ENCODE data around the gene GPRC5B. TPM values are rescaled to one million over a fixed set of nuclear protein-coding genes. Genes with fewer than 3 reads are reported as not detected.

GPRC5B gene
- total RNA-seq, 5 donors from 2014 or later (not counting 1 experiment from before 2014, with no cell fraction given), result 1.2 to 4.4 (median 1.4) TPM

DNA sequence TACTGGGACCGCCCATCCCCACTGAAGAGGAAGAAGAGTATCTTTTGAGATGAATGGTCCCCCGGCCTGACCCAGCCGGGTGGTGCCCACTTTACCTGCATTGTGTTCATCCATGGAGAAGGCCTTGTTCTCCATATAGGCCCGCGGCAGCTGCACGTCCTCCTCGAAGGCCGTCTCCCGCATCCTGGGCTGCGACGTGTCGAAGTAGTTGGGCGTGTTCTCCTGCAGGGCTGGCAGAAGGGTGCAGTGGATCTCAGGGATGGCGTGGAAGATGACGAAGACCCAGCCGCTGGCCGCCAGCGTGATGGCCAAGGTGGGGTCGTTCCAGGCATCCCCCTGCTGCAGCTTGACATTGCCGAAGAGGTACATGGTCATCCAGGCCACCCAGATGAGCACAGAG lies 12.9 kb downstream of the GPRC5B start:
- ChIA-PET POLR2A (no interaction called here), CTCF (no interaction called here)
- Histone ChIP-seq H3K4me1 (ENCODE audit: control insufficient read depth in 1 of 2, extremely low read depth in 1 of 2, insufficient read depth in 2 of 2, low read length in 2 of 2) (no peaks in the 10 kb centered on the region), H3K27me3 (replicated peaks in 1 of 2; ENCODE audit: control insufficient read depth in 2 of 2, extremely low read depth in 1 of 2, insufficient read depth in 2 of 2, low read length in 1 of 2) (peaks cover 0 to 4% of the 10 kb centered on the region in 2 experiments), H3K36me3 (ENCODE audit: control insufficient read depth in 2 of 2, extremely low read depth in 1 of 2, insufficient read depth in 1 of 2, low read length in 1 of 2) (no peaks in the 10 kb centered on the region), H3K4me3 (ENCODE audit: control insufficient read depth in 1 of 2, extremely low read depth in 1 of 2, low read length in 1 of 2) (no peak overlapping the region), H3K9me3 (no peaks in the 10 kb centered on the region), H3K27ac (ENCODE audit: low read length) (no peak overlapping the region)
- WGBS (ENCODE audit: insufficient coverage), result 84% methylated on average over 15 of the region's 20 CpGs
- Mint-ChIP-seq H3K27ac (no peak overlapping the region), H3K9me3 (no peaks in the 10 kb centered on the region), H3K27me3 (peaks cover 1 to 3% of the 10 kb centered on the region in 2 donors), H3K4me3 (no peak overlapping the region), H3K36me3 (peaks cover 7% of the 10 kb centered on the region), H3K4me1 (peaks cover 0 to 12% (median 2%) of the 10 kb centered on the region in 3 donors)
- DNase-seq (no peak), ATAC-seq (replicated peaks in 1 of 4) (no peak)

- no peaks in the 10 kb centered on the region for H3K9me3 ChIP-seq
- WGBS (ENCODE audit: insufficient coverage), result 82% methylated on average over 7 of the region's 9 CpGs
- H3K4me1 ChIP-seq (ENCODE audit: control insufficient read depth in 1 of 2, extremely low read depth in 1 of 2, insufficient read depth in 2 of 2, low read length in 2 of 2), result no peaks in the 10 kb centered on the region
- Mint-ChIP-seq H3K27me3 (peaks cover 1 to 3% of the 10 kb centered on the region in 2 donors), H3K27ac (no peak overlapping the region), H3K4me3 (no peak overlapping the region), H3K4me1 (no peaks in the 10 kb centered on the region), H3K36me3 (peaks cover 7% of the 10 kb centered on the region), H3K9me3 (no peaks in the 10 kb centered on the region)
- H3K27me3 ChIP-seq (replicated peaks in 1 of 2; ENCODE audit: control insufficient read depth in 2 of 2, extremely low read depth in 1 of 2, insufficient read depth in 2 of 2, low read length in 1 of 2), result no peaks in the 10 kb centered on the region
- H3K36me3 ChIP-seq (ENCODE audit: control insufficient read depth in 2 of 2, extremely low read depth in 1 of 2, insufficient read depth in 1 of 2, low read length in 1 of 2), result no peaks in the 10 kb centered on the region
- H3K27ac ChIP-seq (ENCODE audit: low read length), result no peak overlapping the region
- no peak for ATAC-seq (replicated peaks in 1 of 4)
- no peak for DNase-seq
- ChIA-PET CTCF (no interaction called here), POLR2A (no interaction called here)
- no peak overlapping the region for H3K4me3 ChIP-seq (ENCODE audit: control insufficient read depth in 1 of 2, extremely low read depth in 1 of 2, low read length in 1 of 2)
Measured at GRCh38 chr16:19868421-19868820, 16.2 kb downstream of the GPRC5B start.

DNA sequence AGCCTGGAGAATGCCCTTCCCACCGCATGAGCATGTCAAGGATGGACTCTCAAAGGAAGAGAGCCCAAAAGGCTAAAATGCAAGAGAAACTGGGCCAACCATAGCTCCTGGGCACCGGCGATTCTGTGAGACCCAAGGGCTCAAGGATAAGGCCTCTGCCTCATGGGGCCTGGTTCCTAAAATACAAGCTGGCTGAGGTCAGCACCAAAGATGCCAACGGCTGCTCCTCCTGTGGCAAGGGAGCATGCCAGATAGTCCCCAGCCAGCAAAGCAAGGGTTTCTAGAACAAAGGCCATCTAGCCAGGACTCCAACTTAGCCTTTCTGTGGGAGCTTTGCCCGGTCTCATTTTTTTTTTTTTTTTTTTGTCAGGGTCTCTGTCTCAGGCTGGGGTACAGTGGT lies 20.1 kb downstream of the GPRC5B start:
- DNase-seq (no peak), ATAC-seq (replicated peaks in 1 of 4) (no peak)
- WGBS (ENCODE audit: insufficient coverage), result 90% methylated on average over 4 of the region's 5 CpGs
- ChIA-PET POLR2A (no interaction called here), CTCF (no interaction called here)
- Mint-ChIP-seq H3K36me3 (no peaks in the 10 kb centered on the region), H3K27ac (no peak overlapping the region), H3K27me3 (peaks cover 1 to 3% of the 10 kb centered on the region in 2 donors), H3K4me1 (no peaks in the 10 kb centered on the region), H3K9me3 (no peaks in the 10 kb centered on the region), H3K4me3 (no peak overlapping the region)
- H3K9me3 ChIP-seq, result no peaks in the 10 kb centered on the region
- H3K36me3 ChIP-seq (ENCODE audit: control insufficient read depth in 2 of 2, extremely low read depth in 1 of 2, insufficient read depth in 1 of 2, low read length in 1 of 2), result no peaks in the 10 kb centered on the region
- no peaks in the 10 kb centered on the region for H3K4me1 ChIP-seq (ENCODE audit: control insufficient read depth in 1 of 2, extremely low read depth in 1 of 2, insufficient read depth in 2 of 2, low read length in 2 of 2)
- H3K27me3 ChIP-seq (replicated peaks in 1 of 2; ENCODE audit: control insufficient read depth in 2 of 2, extremely low read depth in 1 of 2, insufficient read depth in 2 of 2, low read length in 1 of 2), result no peaks in the 10 kb centered on the region
- H3K27ac ChIP-seq (ENCODE audit: low read length), result no peak overlapping the region
- H3K4me3 ChIP-seq (ENCODE audit: control insufficient read depth in 1 of 2, extremely low read depth in 1 of 2, low read length in 1 of 2), result no peak overlapping the region

GRCh38 chr16:19863990-19864389 lies 20.7 kb downstream of the GPRC5B start:
- H3K4me3 ChIP-seq (ENCODE audit: control insufficient read depth in 1 of 2, extremely low read depth in 1 of 2, low read length in 1 of 2), result no peak overlapping the region
- H3K4me1 Mint-ChIP-seq, result no peaks in the 10 kb centered on the region
- H3K36me3 Mint-ChIP-seq, result no peaks in the 10 kb centered on the region
- no peaks in the 10 kb centered on the region for H3K36me3 ChIP-seq (ENCODE audit: control insufficient read depth in 2 of 2, extremely low read depth in 1 of 2, insufficient read depth in 1 of 2, low read length in 1 of 2)
- H3K4me1 ChIP-seq (ENCODE audit: control insufficient read depth in 1 of 2, extremely low read depth in 1 of 2, insufficient read depth in 2 of 2, low read length in 2 of 2), result no peaks in the 10 kb centered on the region
- no peaks in the 10 kb centered on the region for H3K9me3 ChIP-seq
- ChIA-PET CTCF (no interaction called here), POLR2A (no interaction called here)
- DNase-seq (no peak), ATAC-seq (replicated peaks in 1 of 4) (no peak)
- 83% methylated on average over 1 of the region's 1 CpG for WGBS (ENCODE audit: insufficient coverage)
- H3K9me3 Mint-ChIP-seq, result no peaks in the 10 kb centered on the region
- H3K4me3 Mint-ChIP-seq, result no peak overlapping the region
- no peak overlapping the region for H3K27ac ChIP-seq (ENCODE audit: low read length)
- no peak overlapping the region for H3K27ac Mint-ChIP-seq
- no peaks in the 10 kb centered on the region for H3K27me3 ChIP-seq (replicated peaks in 1 of 2; ENCODE audit: control insufficient read depth in 2 of 2, extremely low read depth in 1 of 2, insufficient read depth in 2 of 2, low read length in 1 of 2)
- peaks cover 1 to 3% of the 10 kb centered on the region in 2 donors for H3K27me3 Mint-ChIP-seq

- H3K4me1 Mint-ChIP-seq, result no peaks in the 10 kb centered on the region
- Histone ChIP-seq H3K4me3 (ENCODE audit: control insufficient read depth in 1 of 2, extremely low read depth in 1 of 2, low read length in 1 of 2) (no peak overlapping the region), H3K4me1 (ENCODE audit: control insufficient read depth in 1 of 2, extremely low read depth in 1 of 2, insufficient read depth in 2 of 2, low read length in 2 of 2) (no peaks in the 10 kb centered on the region), H3K9me3 (no peaks in the 10 kb centered on the region), H3K27me3 (replicated peaks in 1 of 2; ENCODE audit: control insufficient read depth in 2 of 2, extremely low read depth in 1 of 2, insufficient read depth in 2 of 2, low read length in 1 of 2) (peaks cover 0 to 4% of the 10 kb centered on the region in 2 experiments), H3K27ac (ENCODE audit: low read length) (no peak overlapping the region), H3K36me3 (ENCODE audit: control insufficient read depth in 2 of 2, extremely low read depth in 1 of 2, insufficient read depth in 1 of 2, low read length in 1 of 2) (no peaks in the 10 kb centered on the region)
- no peak for ATAC-seq (replicated peaks in 1 of 4)
- ChIA-PET POLR2A (no interaction called here), CTCF (no interaction called here)
- no peak overlapping the region for H3K4me3 Mint-ChIP-seq
- WGBS (ENCODE audit: insufficient coverage), result 90% methylated on average over 2 of the region's 16 CpGs
- no peak overlapping the region for H3K27ac Mint-ChIP-seq
- no peaks in the 10 kb centered on the region for H3K27me3 Mint-ChIP-seq
- no peaks in the 10 kb centered on the region for H3K9me3 Mint-ChIP-seq
- no peak for DNase-seq
- H3K36me3 Mint-ChIP-seq, result peaks cover 5% of the 10 kb centered on the region
Measured at GRCh38 chr16:19861811-19862327, 22.8 kb downstream of the GPRC5B start.

- Histone ChIP-seq H3K36me3 (ENCODE audit: control insufficient read depth in 2 of 2, extremely low read depth in 1 of 2, insufficient read depth in 1 of 2, low read length in 1 of 2) (no peaks in the 10 kb centered on the region), H3K27me3 (replicated peaks in 1 of 2; ENCODE audit: control insufficient read depth in 2 of 2, extremely low read depth in 1 of 2, insufficient read depth in 2 of 2, low read length in 1 of 2) (peaks cover 0 to 4% of the 10 kb centered on the region in 2 experiments), H3K9me3 (no peaks in the 10 kb centered on the region), H3K27ac (ENCODE audit: low read length) (no peak overlapping the region), H3K4me3 (ENCODE audit: control insufficient read depth in 1 of 2, extremely low read depth in 1 of 2, low read length in 1 of 2) (no peak overlapping the region), H3K4me1 (ENCODE audit: control insufficient read depth in 1 of 2, extremely low read depth in 1 of 2, insufficient read depth in 2 of 2, low read length in 2 of 2) (no peaks in the 10 kb centered on the region)
- ATAC-seq (replicated peaks in 1 of 4) (no peak), DNase-seq (no peak)
- Mint-ChIP-seq H3K27ac (no peak overlapping the region), H3K27me3 (no peaks in the 10 kb centered on the region), H3K36me3 (peaks cover 5% of the 10 kb centered on the region), H3K9me3 (no peaks in the 10 kb centered on the region), H3K4me1 (no peaks in the 10 kb centered on the region), H3K4me3 (no peak overlapping the region)
- ChIA-PET CTCF (no interaction called here), POLR2A (no interaction called here)
- WGBS (ENCODE audit: insufficient coverage), result 95% methylated on average over 3 of the region's 3 CpGs
Measured at GRCh38 chr16:19861133-19861532, 23.5 kb downstream of the GPRC5B start.

Data from T-cell (primary cell).